Vagina (tissue), 2 donors: ENCODE results near the gene ROCK1.
"Not testable (repeated sequence)": the region's sequence is repeated elsewhere in the genome, so short reads cannot be mapped to it uniquely, and the experiment has no call there.

Source experiments
- POLR2A ChIP-seq, 2 donors: fragments of 450-650 bp; IDR thresholded peaks; one replicate each; pipeline ENCODE4 v1.6.1; 2017; ENCODE audit warnings: antibody characterized with exemption in 2 of 2, mild to moderate bottlenecking in 2 of 2, moderate library complexity in 2 of 2
- TF ChIP-seq, protein P1 (sequence below), 3 experiments: fragments of 450-650 bp in 2 of 3; fragments of 200-600 bp in 1 of 3; sonication (generic) in 1 of 3; IDR thresholded peaks; one replicate each; pipeline ENCODE4 v1.5.1; 2017 to 2019; ENCODE audit warnings: antibody characterized with exemption in 3 of 3, mild to moderate bottlenecking in 2 of 3, moderate library complexity in 2 of 3

DNA sequence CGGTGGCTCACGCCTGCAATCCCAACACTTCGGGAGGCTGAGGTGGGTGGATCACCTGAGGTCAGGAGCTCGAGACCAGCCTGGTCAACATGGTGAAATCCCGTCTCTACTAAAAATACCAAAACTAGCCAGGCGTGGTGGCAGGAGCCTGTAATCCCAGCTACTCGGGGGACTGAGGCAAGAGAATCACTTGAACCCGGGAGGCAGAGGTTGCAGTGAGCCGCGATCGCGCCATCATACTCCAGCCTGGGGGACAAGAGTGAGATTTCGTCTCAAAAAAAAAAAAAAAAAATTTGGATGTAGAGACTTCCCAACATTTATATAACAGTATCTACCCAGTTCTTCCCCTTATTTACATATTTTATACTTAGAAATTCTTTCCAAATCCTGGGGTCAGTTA, 93.4 kb downstream of the ROCK1 start:
- TF ChIP-seq, protein P1, sequence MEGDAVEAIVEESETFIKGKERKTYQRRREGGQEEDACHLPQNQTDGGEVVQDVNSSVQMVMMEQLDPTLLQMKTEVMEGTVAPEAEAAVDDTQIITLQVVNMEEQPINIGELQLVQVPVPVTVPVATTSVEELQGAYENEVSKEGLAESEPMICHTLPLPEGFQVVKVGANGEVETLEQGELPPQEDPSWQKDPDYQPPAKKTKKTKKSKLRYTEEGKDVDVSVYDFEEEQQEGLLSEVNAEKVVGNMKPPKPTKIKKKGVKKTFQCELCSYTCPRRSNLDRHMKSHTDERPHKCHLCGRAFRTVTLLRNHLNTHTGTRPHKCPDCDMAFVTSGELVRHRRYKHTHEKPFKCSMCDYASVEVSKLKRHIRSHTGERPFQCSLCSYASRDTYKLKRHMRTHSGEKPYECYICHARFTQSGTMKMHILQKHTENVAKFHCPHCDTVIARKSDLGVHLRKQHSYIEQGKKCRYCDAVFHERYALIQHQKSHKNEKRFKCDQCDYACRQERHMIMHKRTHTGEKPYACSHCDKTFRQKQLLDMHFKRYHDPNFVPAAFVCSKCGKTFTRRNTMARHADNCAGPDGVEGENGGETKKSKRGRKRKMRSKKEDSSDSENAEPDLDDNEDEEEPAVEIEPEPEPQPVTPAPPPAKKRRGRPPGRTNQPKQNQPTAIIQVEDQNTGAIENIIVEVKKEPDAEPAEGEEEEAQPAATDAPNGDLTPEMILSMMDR (IDR thresholded peaks at IDR 0.05): not testable (repeated sequence)
- TF ChIP-seq POLR2A (IDR thresholded peaks at IDR 0.05): not testable (repeated sequence)
